ENCODE measurements around the gene MCM3.

DNA sequence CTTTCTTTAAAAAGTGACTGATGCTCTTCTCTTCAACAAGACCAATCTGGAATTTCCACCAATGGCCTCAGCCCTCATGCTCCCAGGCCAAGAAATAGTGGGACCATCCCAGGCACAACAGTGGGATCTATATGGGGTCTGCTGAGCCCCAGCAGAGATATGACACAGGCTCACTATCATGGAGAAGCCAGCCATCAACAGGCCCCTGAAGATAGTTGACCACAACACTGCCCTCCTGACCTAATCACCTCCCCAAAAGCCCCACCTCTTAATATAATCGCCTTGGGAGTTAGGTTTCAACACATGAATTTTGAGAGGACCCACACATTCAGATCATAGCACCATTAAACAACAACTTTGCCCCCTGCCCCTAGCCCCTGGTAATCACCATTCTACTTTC lies 16.8 kb upstream of the MCM3 start:
- no peak for TF ChIP-seq EGR1 (IDR thresholded peaks at IDR 0.05; ENCODE audit: low read depth in 2 of 2)
- no peak for TF ChIP-seq YY1 (IDR thresholded peaks at IDR 0.05)
- TF ChIP-seq, protein P1, sequence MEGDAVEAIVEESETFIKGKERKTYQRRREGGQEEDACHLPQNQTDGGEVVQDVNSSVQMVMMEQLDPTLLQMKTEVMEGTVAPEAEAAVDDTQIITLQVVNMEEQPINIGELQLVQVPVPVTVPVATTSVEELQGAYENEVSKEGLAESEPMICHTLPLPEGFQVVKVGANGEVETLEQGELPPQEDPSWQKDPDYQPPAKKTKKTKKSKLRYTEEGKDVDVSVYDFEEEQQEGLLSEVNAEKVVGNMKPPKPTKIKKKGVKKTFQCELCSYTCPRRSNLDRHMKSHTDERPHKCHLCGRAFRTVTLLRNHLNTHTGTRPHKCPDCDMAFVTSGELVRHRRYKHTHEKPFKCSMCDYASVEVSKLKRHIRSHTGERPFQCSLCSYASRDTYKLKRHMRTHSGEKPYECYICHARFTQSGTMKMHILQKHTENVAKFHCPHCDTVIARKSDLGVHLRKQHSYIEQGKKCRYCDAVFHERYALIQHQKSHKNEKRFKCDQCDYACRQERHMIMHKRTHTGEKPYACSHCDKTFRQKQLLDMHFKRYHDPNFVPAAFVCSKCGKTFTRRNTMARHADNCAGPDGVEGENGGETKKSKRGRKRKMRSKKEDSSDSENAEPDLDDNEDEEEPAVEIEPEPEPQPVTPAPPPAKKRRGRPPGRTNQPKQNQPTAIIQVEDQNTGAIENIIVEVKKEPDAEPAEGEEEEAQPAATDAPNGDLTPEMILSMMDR (IDR thresholded peaks at IDR 0.05; ENCODE audit: low read depth, low read length, missing input control), result no peak
- no peak for TF ChIP-seq GABPA (IDR thresholded peaks at IDR 0.05 in 1 of 2, conservative IDR thresholded peaks at IDR 0.05 in 1 of 2)
- TF ChIP-seq TAF1 (conservative IDR thresholded peaks at IDR 0.05), result no peak
- TF ChIP-seq, protein P2, sequence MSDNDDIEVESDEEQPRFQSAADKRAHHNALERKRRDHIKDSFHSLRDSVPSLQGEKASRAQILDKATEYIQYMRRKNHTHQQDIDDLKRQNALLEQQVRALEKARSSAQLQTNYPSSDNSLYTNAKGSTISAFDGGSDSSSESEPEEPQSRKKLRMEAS (IDR thresholded peaks at IDR 0.05), result no peak
- TF ChIP-seq RAD21 (IDR thresholded peaks at IDR 0.05), result no peak
- TF ChIP-seq, protein P3, sequence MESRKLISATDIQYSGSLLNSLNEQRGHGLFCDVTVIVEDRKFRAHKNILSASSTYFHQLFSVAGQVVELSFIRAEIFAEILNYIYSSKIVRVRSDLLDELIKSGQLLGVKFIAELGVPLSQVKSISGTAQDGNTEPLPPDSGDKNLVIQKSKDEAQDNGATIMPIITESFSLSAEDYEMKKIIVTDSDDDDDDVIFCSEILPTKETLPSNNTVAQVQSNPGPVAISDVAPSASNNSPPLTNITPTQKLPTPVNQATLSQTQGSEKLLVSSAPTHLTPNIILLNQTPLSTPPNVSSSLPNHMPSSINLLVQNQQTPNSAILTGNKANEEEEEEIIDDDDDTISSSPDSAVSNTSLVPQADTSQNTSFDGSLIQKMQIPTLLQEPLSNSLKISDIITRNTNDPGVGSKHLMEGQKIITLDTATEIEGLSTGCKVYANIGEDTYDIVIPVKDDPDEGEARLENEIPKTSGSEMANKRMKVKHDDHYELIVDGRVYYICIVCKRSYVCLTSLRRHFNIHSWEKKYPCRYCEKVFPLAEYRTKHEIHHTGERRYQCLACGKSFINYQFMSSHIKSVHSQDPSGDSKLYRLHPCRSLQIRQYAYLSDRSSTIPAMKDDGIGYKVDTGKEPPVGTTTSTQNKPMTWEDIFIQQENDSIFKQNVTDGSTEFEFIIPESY (IDR thresholded peaks at IDR 0.05), result no peak

All from liver (tissue), 3 donors.